ENCODE data around the gene RNASE8.
"Not testable (repeated sequence)": the region's sequence is repeated elsewhere in the genome, so short reads cannot be mapped to it uniquely, and the experiment has no call there.

Gene RNASE8

GRCh38 chr14:21030531-21030930 lies 27.1 kb upstream of the RNASE8 start:
- DNase-seq = no peak

DNA sequence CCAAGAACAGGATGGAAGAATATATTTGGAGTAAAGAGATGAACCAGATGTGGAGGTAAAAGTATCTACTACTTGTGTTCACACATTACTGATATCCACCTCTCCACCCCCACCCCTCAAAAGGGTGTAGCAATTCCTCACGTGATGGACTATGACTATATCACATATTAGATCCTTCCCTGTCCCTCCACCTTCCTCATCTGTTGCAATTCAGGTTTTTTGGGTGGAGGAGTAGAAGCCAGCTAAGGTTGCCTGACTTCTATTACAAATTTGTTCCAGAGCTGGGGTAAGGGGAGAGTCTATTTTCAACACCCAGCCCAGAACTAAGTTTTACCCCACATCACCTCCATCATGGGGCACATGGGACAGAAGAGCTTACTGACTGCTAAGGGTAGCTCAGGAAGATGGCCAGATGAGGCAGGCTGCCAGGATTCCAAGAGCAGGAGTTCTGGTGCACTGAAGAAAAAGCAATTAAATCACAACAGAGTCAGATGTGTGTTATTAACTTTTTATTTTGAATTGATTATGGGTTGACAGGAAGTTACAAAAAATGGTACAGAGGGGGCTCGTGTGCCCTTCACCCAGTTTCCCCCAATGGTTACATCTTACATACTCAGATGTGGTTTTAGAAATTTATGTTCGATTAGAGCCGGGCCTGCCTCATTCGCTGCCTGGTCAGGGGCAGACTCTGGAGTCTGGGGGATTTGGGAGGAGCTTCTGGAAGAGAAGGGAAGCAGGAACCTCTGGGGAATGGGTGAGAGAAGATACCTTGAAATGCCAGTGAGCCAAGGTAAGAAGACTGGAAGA lies 25.1 kb upstream of the RNASE8 start:
- no peak for DNase-seq

DNA sequence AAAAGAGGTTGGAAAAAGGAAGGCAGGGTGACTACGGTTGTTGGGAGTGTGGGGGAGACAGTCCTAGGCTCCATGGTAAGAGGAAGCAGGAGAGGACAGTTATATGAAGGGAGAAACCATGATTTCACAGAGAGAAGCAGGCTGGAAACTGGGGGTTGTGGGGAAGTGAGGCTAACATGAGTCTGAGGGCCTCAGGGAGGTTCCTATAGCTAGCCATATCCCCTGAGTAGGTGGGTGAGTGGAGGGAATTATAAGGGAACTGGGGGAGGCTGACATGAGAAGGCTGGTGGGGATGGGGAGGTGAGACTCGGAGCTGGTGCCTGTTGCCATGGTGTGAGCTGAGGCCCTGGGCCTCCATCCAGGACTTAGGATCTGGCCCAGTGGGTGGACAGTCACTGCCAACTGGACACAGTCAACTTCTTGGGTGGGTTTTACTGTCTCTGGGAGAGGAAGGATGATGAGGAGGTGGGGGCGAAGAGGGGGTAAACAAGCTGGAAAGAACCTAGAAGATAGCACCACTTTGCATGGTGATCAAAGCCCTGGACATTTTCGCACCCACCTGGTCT lies 24.4 kb upstream of the RNASE8 start:
- no peak for DNase-seq

DNA sequence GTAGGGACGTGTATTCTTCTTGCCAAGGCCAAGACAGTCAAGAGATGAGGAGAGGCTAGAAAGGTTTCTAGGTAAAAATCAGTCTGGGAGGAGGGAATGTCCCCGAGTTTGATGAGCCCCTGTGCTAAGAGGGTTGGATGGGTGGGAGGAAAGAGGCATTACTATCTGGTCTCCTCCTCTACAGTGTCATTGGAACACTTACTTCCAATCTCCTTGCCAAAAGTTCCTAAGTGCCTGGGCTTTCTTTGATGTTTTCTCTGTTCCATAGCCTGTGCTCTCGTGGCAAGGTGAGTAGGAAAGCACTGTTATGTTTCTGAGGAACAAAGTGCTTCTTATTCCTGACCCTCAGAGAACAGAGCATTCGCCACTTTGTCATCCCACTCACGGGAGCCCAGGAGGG lies 22.9 kb upstream of the RNASE8 start, which contains the start of gene RNASE13:
Gene RNASE13, minus strand, starts transcription at position 101 of the 400 bp plus-strand sequence. CDS start 519 bp downstream, outside the sequence.
- no peak for DNase-seq

- DNase-seq = no peak
These were observed 20.9 kb upstream of the RNASE8 start for GRCh38 chr14:21036751-21037150.

- DNase-seq = no peak
These were observed 20.5 kb upstream of the RNASE8 start for GRCh38 chr14:21037156-21037555.

- DNase-seq = no peak
These were observed 18.9 kb upstream of the RNASE8 start for GRCh38 chr14:21038441-21039422.

GRCh38 chr14:21039585-21040369 lies 17.8 kb upstream of the RNASE8 start:
- DNase-seq = no peak

- DNase-seq = no peak
These were observed 17.2 kb upstream of the RNASE8 start for GRCh38 chr14:21040370-21040925.

GRCh38 chr14:21040941-21041340 lies 16.7 kb upstream of the RNASE8 start:
- DNase-seq = not testable (repeated sequence)

GRCh38 chr14:21041676-21042433 lies 15.8 kb upstream of the RNASE8 start, which contains the start of gene RNASE7:
Gene RNASE7 (plus strand): TSS chr14:21042362. CDS start chr14:21042993, 631 bp downstream.
- no peak for DNase-seq

- no peak for DNase-seq
These were observed 14.7 kb upstream of the RNASE8 start for GRCh38 chr14:21042918-21043317.

DNA sequence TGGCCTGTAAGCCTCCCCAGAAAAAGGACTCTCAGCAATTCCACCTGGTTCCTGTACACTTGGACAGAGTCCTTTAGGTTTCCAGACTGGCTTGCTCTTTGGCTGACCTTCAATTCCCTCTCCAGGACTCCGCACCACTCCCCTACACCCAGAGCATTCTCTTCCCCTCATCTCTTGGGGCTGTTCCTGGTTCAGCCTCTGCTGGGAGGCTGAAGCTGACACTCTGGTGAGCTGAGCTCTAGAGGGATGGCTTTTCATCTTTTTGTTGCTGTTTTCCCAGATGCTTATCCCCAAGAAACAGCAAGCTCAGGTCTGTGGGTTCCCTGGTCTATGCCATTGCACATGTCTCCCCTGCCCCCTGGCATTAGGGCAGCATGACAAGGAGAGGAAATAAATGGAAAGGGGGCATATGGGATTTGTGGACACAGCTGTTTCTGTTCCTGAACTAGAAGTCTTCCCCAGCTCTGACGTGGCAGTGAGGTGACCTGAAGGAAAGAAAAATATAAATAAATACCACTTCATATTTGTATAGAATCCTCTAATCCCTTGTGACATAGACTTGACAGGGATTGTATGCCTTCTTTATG lies 14.1 kb upstream of the RNASE8 start:
- DNase-seq = no peak

- peak; percentile 18 for DNase-seq
These were observed 13.5 kb upstream of the RNASE8 start for GRCh38 chr14:21043974-21044618.

- no peak for DNase-seq
These were observed 10.2 kb upstream of the RNASE8 start for GRCh38 chr14:21047378-21047781.

GRCh38 chr14:21048638-21049037 lies 9.0 kb upstream of the RNASE8 start:
- no peak for DNase-seq

DNA sequence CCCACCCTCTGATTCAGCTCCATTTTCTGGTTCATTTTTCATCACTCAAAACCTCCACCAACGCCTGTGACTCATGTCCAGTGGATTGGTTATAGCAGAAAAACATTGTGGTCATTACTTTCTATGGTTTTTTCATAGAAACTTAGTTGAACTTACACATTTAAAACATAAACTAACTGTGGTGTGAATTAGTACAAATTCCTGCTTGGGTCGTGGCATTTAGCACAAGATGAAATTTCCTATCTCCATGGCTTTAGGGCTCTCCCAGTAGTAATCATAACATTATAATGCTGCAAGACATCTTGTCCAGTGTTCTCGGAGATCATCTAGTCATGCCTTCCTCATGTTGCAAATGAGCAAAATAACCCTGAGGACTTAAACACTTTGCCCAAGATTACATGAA lies 8.3 kb upstream of the RNASE8 start:
- DNase-seq = no peak

- no peak for DNase-seq
These were observed 7.0 kb upstream of the RNASE8 start for GRCh38 chr14:21050597-21050996.

DNA sequence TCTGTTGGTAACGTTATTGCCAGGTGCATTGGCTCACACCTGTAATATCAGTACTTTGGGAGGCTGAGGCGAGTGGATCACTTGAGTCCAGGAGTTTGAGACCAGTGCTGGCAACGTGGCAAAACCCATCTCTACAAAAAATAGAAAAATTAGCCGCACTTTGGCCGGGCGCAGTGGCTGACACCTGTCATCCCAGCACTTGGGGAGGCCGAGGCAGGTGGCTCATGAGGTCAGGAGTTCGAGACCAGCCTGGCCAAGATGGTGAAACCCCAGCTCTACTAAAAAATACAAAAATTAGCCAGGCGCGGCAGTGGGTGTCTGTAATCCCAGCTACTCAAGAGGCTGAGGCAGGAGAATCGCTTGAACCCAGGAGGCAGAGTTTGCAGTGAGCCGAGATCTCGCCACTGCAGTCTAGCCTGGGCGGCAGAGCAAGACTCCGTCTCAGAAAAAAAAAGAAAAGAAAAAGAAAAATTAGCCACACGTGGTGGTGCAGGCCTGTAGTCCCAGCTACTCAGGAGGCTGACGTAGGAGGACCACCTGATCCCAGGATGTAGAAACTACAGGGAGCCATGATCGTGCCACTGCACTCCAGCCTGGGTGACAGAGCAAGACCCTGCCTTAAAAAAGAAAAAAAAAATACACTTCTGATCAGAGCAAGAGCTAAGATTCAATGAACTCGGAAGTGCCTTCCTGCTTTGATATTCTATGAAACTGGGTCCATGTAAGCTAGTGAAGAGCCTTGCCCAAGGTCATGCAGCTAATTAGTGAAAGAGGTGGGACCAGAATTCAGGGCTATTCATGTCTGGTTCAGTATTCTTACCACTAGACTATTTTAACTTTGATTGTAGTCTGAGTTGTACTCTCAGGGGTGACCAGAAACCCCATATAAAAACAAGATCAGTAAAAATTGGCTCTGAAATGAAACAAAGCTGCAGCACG lies 4.2 kb upstream of the RNASE8 start:
- DNase-seq = no peak
